Measurements from ENCODE around the gene PLEKHG4. TPM values are rescaled to one million over a fixed set of nuclear protein-coding genes. Genes with fewer than 3 reads are reported as not detected.

The PLEKHG4 gene
- total RNA-seq, 1 donor from 2014 or later, result 9.5 TPM

- H3K9me3 Mint-ChIP-seq (ENCODE audit: unreplicated experiment), result no peaks in the 10 kb centered on the region
- H3K27me3 Mint-ChIP-seq (ENCODE audit: unreplicated experiment), result peaks cover 5% of the 10 kb centered on the region
- no peak overlapping the region for H3K4me3 Mint-ChIP-seq (ENCODE audit: unreplicated experiment)
- TF ChIP-seq CTCF (IDR thresholded peaks at IDR 0.05; ENCODE audit: unreplicated experiment), result no peak
- DNase-seq (ENCODE audit: low spot score), result no peak
- no peaks in the 10 kb centered on the region for H3K36me3 Mint-ChIP-seq (ENCODE audit: low read depth, unreplicated experiment)
- H3K27ac Mint-ChIP-seq (ENCODE audit: unreplicated experiment), result no peak overlapping the region
- H3K4me1 Mint-ChIP-seq (ENCODE audit: unreplicated experiment), result peaks cover 7% of the 10 kb centered on the region
These were observed 38.5 kb downstream of the PLEKHG4 start for GRCh38 chr16:67317853-67318252.

GRCh38 chr16:67326115-67326471 is 46.8 kb downstream of the PLEKHG4 start:
- H3K4me3 Mint-ChIP-seq (ENCODE audit: unreplicated experiment), result peak overlapping the region; percentile 90
- no peaks in the 10 kb centered on the region for H3K9me3 Mint-ChIP-seq (ENCODE audit: unreplicated experiment)
- H3K4me1 Mint-ChIP-seq (ENCODE audit: unreplicated experiment), result peaks cover 4% of the 10 kb centered on the region
- H3K27ac Mint-ChIP-seq (ENCODE audit: unreplicated experiment), result peak overlapping the region; percentile 23
- TF ChIP-seq CTCF (IDR thresholded peaks at IDR 0.05; ENCODE audit: unreplicated experiment), result no peak
- H3K36me3 Mint-ChIP-seq (ENCODE audit: low read depth, unreplicated experiment), result no peaks in the 10 kb centered on the region
- no peak for DNase-seq (ENCODE audit: low spot score)
- peaks cover 6% of the 10 kb centered on the region for H3K27me3 Mint-ChIP-seq (ENCODE audit: unreplicated experiment)

- H3K27me3 Mint-ChIP-seq (ENCODE audit: unreplicated experiment), result peaks cover 6% of the 10 kb centered on the region
These were observed 47.4 kb downstream of the PLEKHG4 start, which contains the start of the genes KCTD19 and LRRC36 for GRCh38 chr16:67326472-67327309. KCTD19 (minus strand) TSS chr16:67326741; CDS start chr16:67326707, 34 bp downstream. LRRC36 (plus strand) TSS chr16:67326815; CDS start chr16:67326863, 48 bp downstream.

GRCh38 chr16:67327743-67328142 is 48.4 kb downstream of the PLEKHG4 start:
- TF ChIP-seq CTCF (IDR thresholded peaks at IDR 0.05; ENCODE audit: unreplicated experiment), result no peak
- Mint-ChIP-seq H3K4me3 (ENCODE audit: unreplicated experiment) (no peak overlapping the region), H3K27ac (ENCODE audit: unreplicated experiment) (no peak overlapping the region), H3K9me3 (ENCODE audit: unreplicated experiment) (no peaks in the 10 kb centered on the region), H3K27me3 (ENCODE audit: unreplicated experiment) (peaks cover 6% of the 10 kb centered on the region), H3K4me1 (ENCODE audit: unreplicated experiment) (peaks cover 4% of the 10 kb centered on the region), H3K36me3 (ENCODE audit: low read depth, unreplicated experiment) (no peaks in the 10 kb centered on the region)
- DNase-seq (ENCODE audit: low spot score), result no peak

More at GRCh38 chr16:67326472-67327309, 47.4 kb downstream of the PLEKHG4 start, which contains the start of the genes KCTD19 and LRRC36:
- Mint-ChIP-seq H3K27ac (ENCODE audit: unreplicated experiment) (peak within 1 kb of the TSS; percentile 23), H3K4me1 (ENCODE audit: unreplicated experiment) (peaks cover 4% of the 10 kb centered on the region), H3K36me3 (ENCODE audit: low read depth, unreplicated experiment) (no peaks in the 10 kb centered on the region), H3K4me3 (ENCODE audit: unreplicated experiment) (peak within 1 kb of the TSS; percentile 90), H3K9me3 (ENCODE audit: unreplicated experiment) (no peaks in the 10 kb centered on the region)
- DNase-seq (ENCODE audit: low spot score), result peak; percentile 99
- TF ChIP-seq CTCF (IDR thresholded peaks at IDR 0.05; ENCODE audit: unreplicated experiment), result peak; percentile 48

GRCh38 chr16:67329901-67330300 is 50.6 kb downstream of the PLEKHG4 start:
- H3K4me1 Mint-ChIP-seq (ENCODE audit: unreplicated experiment), result peaks cover 4% of the 10 kb centered on the region
- no peaks in the 10 kb centered on the region for H3K9me3 Mint-ChIP-seq (ENCODE audit: unreplicated experiment)
- no peak for DNase-seq (ENCODE audit: low spot score)
- TF ChIP-seq CTCF (IDR thresholded peaks at IDR 0.05; ENCODE audit: unreplicated experiment), result no peak
- no peak overlapping the region for H3K4me3 Mint-ChIP-seq (ENCODE audit: unreplicated experiment)
- H3K36me3 Mint-ChIP-seq (ENCODE audit: low read depth, unreplicated experiment), result no peaks in the 10 kb centered on the region
- H3K27me3 Mint-ChIP-seq (ENCODE audit: unreplicated experiment), result peaks cover 6% of the 10 kb centered on the region
- no peak overlapping the region for H3K27ac Mint-ChIP-seq (ENCODE audit: unreplicated experiment)

Data from endothelial cell (in vitro differentiated cells).